Raji (cell line): ENCODE data around the gene GPATCH8.

ENCODE experiments used
- POLR2A ChIP-seq: IDR thresholded peaks from 2 replicates; pipeline ENCODE4 v1.6.1; 2011; ENCODE audit warnings: low read depth, low read length, control low read depth; ENCODE audit not compliant: insufficient read depth

The GPATCH8 gene

DNA sequence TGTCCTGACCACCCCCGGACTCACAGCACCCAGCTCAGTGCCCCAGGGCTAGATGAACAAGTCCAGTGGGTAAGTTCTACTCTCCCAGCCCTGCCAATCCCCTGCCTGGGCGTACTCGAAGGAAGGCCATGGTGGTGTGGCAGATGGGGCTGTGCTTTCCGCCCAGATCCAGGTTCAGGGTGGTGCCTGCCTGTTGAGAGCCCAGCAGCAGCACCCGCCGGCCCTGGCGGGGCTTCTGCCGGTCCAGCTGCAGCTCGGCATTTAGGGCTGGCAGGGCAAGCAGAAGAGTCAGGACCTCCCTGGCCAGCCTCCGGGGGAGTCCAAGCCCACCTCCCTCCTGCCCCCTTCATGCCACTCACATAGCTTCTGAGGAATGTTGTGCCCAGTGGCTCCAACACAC lies 123.3 kb downstream of the GPATCH8 start:
- TF ChIP-seq POLR2A = no peak

GRCh38 chr17:44378171-44378705 lies 125.0 kb downstream of the GPATCH8 start:
- TF ChIP-seq POLR2A = no peak

- TF ChIP-seq POLR2A = no peak
Measured at GRCh38 chr17:44376779-44377178, 126.4 kb downstream of the GPATCH8 start.

- TF ChIP-seq POLR2A = no peak
Measured at GRCh38 chr17:44376124-44376523, 127.1 kb downstream of the GPATCH8 start.

- TF ChIP-seq POLR2A = no peak
Measured at GRCh38 chr17:44375196-44376017, 127.8 kb downstream of the GPATCH8 start.

DNA sequence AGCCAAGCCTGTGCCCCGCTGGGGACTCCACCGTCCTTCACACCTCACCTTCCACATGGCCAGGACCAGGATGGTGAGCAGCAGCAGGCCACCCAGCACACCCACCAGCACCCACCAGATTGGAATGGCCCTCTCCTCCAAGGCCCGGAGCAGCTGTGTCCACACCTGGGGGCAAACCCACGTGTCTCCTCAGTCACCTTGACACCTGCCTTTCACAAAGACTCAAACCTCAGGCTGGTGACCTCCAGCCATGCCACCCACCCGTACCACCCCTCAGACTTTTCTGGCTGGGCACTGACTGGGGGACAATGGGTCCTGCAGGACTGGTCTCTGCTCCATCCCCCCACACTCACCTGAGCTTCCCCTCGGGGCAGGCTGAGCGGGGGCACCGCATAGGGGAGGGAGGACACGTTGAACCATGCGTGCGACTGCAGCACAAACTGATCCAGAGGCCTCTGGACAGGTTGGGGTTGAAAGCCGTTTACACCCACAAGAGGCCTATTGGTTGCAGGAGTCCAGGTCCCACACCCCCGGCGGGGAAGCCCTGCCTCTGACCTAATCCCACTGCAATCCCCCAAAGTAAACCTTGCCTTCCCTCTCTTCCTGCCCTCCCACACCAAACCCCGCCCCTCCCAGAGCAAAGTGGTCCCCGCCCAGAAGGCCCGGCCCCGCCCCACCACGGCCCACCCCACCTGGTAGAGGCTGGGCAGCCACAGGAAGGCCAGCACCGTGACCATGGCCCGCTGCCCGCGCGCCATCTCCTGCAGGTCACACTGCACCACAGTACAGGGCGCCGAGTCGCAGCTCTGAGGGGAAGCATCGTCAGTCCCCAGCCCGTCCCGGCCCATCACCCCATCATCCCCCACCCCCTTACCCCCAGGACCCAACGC lies 128.7 kb downstream of the GPATCH8 start:
- no peak for TF ChIP-seq POLR2A

GRCh38 chr17:44372036-44372435 lies 131.2 kb downstream of the GPATCH8 start:
- no peak for TF ChIP-seq POLR2A

- no peak for TF ChIP-seq POLR2A
Measured at GRCh38 chr17:44367231-44367979, 135.8 kb downstream of the GPATCH8 start.

DNA sequence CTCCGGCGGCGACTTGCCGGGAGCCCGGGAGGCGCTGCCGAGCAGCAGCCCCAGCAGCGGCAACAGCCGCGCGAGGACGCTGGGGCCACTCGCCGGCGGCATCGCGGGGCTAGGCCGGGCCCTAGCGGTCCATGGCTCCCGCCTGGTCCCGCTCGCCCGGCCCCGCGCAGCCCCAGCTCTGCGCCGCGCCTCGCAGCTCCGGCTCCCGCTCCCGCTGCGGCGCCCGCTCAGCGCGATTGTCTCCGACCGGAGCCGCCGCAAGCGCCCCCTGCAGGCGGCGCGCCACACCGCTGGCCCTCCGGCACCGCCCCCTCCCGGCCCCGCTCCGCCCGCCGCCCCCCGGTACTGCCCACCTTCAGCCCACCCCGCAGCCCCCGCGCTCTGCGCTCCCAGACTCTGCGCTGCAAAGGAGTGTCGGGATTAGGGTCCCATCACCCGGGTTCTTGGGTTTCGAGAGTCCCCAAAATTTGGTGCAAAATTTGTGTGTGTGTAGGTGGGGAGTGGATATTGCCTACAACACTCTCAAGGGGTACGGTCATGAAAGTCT lies 139.5 kb downstream of the GPATCH8 start, which contains the start of gene FAM171A2:
TSS of gene FAM171A2 (minus strand) at position 241 of the 547 bp plus-strand sequence. CDS start at position 102, 139 bp downstream.
- TF ChIP-seq POLR2A = peak; percentile 51

GRCh38 chr17:44362949-44363612 lies 140.1 kb downstream of the GPATCH8 start:
- TF ChIP-seq POLR2A = no peak

- no peak for TF ChIP-seq POLR2A
Measured at GRCh38 chr17:44362459-44362948, 140.7 kb downstream of the GPATCH8 start.

GRCh38 chr17:44361292-44362260 lies 141.6 kb downstream of the GPATCH8 start:
- no peak for TF ChIP-seq POLR2A

GRCh38 chr17:44360826-44361225 lies 142.4 kb downstream of the GPATCH8 start:
- no peak for TF ChIP-seq POLR2A

GRCh38 chr17:44360144-44360533 lies 143.1 kb downstream of the GPATCH8 start:
- TF ChIP-seq POLR2A = no peak
